Endodermal cell (in vitro differentiated cells): Measurements from ENCODE around the gene MADCAM1. TPM values are rescaled to one million over a fixed set of nuclear protein-coding genes. Genes with fewer than 3 reads are reported as not detected.
A peak's percentile ranks its signal among the peaks of the same experiment; 100 is the strongest.

Experiments
- DNase-seq: peaks from one replicate; pipeline ENCODE4 v3.0.0-alpha.2; 2017
- H3K27ac ChIP-seq: 2 replicates; pipeline ENCODE4 v1.5.1; 2013; ENCODE audit warnings: mild to moderate bottlenecking, low read depth, low read length, moderate library complexity
- H3K27me3 ChIP-seq: 2 replicates; pipeline ENCODE4 v1.6.1; 2013; ENCODE audit warnings: mild to moderate bottlenecking, low read length, moderate library complexity; ENCODE audit not compliant: insufficient read depth, control insufficient read depth, poor library complexity, severe bottlenecking
- H3K36me3 ChIP-seq: 2 replicates; pipeline ENCODE4 v1.7.0; 2013; ENCODE audit warnings: mild to moderate bottlenecking, low read length, moderate library complexity; ENCODE audit not compliant: control insufficient read depth, insufficient read depth
- H3K4me1 ChIP-seq: one replicate; pipeline ENCODE4 v1.7.0; 2013; ENCODE audit warnings: low read length; ENCODE audit not compliant: control insufficient read depth, insufficient read depth
- H3K4me3 ChIP-seq: 2 replicates; pipeline ENCODE4 v1.5.1; 2013; ENCODE audit warnings: mild to moderate bottlenecking, low read length, moderate library complexity
- H3K9ac ChIP-seq: 2 replicates; pipeline ENCODE4 v1.6.1; 2013; ENCODE audit warnings: mild to moderate bottlenecking, low read length, moderate library complexity; ENCODE audit not compliant: poor library complexity, severe bottlenecking; ENCODE audit errors: extremely low read depth
- H3K9me3 ChIP-seq: 2 replicates; pipeline ENCODE4 v1.6.1; 2013; ENCODE audit warnings: mild to moderate bottlenecking, low read length, moderate library complexity; ENCODE audit not compliant: control insufficient read depth
- H3K27ac Mint-ChIP-seq: 2 replicates; pipeline ENCODE4 v1.8.0; 2020; ENCODE audit warnings: mixed read lengths
- H3K27me3 Mint-ChIP-seq: 2 replicates; pipeline ENCODE4 v1.8.0; 2021; ENCODE audit warnings: mild to moderate bottlenecking, mixed read lengths; ENCODE audit not compliant: insufficient read depth
- H3K36me3 Mint-ChIP-seq: 2 replicates; pipeline ENCODE4 v1.8.0; 2020; ENCODE audit warnings: low read depth, mixed read lengths
- H3K4me1 Mint-ChIP-seq: 2 replicates; pipeline ENCODE4 v1.8.0; 2020; ENCODE audit warnings: mixed read lengths
- H3K4me3 Mint-ChIP-seq: 2 replicates; pipeline ENCODE4 v1.8.0; 2020; ENCODE audit warnings: mild to moderate bottlenecking, moderate library complexity, mixed read lengths
- H3K9me3 Mint-ChIP-seq: 2 replicates; pipeline ENCODE4 v1.8.0; 2020; ENCODE audit warnings: mild to moderate bottlenecking, mixed read lengths
- WGBS, 2 experiments: methylation state at CpG; one replicate each; pipeline versions ENCODE4 v1.1.5 to v1.1.7; 2013; ENCODE audit warnings: missing lambda C conversion rate in 2 of 2, mixed read lengths in 1 of 2; ENCODE audit not compliant: insufficient coverage in 1 of 2, insufficient read length in 1 of 2; 5-methylcytosine and 5-hydroxymethylcytosine counted together
- total RNA-seq, 2 donors: library from RNA; stranded (reverse); fragmentation: NEBNext Ultra II Directional in 1 of 2; extraction: Animal tissue kit (Norgen Biotek cat#: 25700) in 1 of 2; gene quantifications; 2 replicates in 1 of 2; 3 replicates in 1 of 2; pipeline ENCODE4 v1.2.1, GENCODE V29; 2021
- TF ChIP-seq, protein P1 (sequence below): fragments of 200-600 bp; sonication (generic); conservative IDR thresholded peaks from 2 replicates; pipeline ENCODE4 v1.5.0; 2021; ENCODE audit warnings: antibody characterized with exemption, mild to moderate bottlenecking

MADCAM1 gene
- total RNA-seq, 2 donors from 2014 or later: 0.46 to 1.5 TPM

DNA sequence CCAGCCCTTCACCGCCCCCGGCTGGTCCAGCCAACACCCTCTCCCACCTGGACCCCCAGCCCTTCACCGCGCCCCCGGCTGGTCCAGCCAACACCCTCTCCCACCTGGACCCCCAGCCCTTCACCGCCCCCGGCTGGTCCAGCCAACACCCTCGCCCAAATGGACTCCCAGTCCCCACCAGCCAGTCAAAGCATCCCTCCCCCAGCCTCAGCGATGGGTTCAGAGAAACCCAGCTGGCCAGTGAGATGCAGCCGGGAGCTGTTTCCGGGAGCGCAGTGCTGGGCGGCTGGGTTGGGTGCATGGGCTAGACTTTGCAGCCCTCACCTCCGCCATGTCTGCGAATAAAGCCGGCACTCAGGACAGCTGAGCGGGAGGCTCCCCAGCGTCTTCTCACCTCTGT, 28.7 kb downstream of the MADCAM1 start:
- Mint-ChIP-seq H3K27me3 (peaks cover 33% of the 10 kb centered on the region), H3K4me1 (no peaks in the 10 kb centered on the region), H3K36me3 (peaks cover 1% of the 10 kb centered on the region), H3K27ac (no peak overlapping the region), H3K9me3 (no peaks in the 10 kb centered on the region), H3K4me3 (no peak overlapping the region)
- H3K36me3 ChIP-seq: no peaks in the 10 kb centered on the region
- no peak for DNase-seq
- no peaks in the 10 kb centered on the region for H3K9me3 ChIP-seq
- TF ChIP-seq, protein P1, sequence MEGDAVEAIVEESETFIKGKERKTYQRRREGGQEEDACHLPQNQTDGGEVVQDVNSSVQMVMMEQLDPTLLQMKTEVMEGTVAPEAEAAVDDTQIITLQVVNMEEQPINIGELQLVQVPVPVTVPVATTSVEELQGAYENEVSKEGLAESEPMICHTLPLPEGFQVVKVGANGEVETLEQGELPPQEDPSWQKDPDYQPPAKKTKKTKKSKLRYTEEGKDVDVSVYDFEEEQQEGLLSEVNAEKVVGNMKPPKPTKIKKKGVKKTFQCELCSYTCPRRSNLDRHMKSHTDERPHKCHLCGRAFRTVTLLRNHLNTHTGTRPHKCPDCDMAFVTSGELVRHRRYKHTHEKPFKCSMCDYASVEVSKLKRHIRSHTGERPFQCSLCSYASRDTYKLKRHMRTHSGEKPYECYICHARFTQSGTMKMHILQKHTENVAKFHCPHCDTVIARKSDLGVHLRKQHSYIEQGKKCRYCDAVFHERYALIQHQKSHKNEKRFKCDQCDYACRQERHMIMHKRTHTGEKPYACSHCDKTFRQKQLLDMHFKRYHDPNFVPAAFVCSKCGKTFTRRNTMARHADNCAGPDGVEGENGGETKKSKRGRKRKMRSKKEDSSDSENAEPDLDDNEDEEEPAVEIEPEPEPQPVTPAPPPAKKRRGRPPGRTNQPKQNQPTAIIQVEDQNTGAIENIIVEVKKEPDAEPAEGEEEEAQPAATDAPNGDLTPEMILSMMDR: no peak
- H3K9ac ChIP-seq: no peak overlapping the region
- H3K27ac ChIP-seq: no peak overlapping the region
- H3K4me1 ChIP-seq: no peaks in the 10 kb centered on the region
- WGBS, 2 experiments: 67 to 80% methylated on average over 10 to 13 of the region's 18 CpGs
- H3K4me3 ChIP-seq: no peak overlapping the region
- no peaks in the 10 kb centered on the region for H3K27me3 ChIP-seq

DNA sequence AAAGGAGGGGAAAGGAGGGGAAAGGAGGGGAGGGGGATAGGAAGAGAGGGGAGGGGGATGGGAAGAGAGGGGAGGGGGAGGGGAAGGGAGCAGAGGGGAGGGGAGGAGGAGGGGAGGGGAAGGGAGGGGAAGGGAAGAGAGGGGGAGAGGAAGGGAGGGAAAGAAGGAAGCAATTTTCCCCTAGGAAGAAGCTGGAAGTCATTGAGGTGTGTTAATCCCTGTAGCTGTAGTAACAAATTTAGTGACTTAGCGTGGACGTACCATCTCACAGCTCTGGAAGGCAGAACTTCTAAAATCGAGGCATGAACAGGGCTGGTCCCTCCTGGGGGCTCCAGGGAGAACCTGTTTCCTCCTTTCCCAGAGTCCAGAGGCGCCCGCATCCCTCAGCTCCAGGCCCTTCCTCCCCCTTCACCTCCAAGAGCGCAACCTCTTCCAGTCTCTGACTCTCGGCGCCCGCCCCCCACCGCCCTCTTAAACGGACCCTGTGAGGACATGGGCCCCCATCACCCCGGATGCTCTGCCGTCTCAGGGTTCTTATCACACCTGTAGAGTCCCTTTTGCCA, 29.7 kb downstream of the MADCAM1 start:
- DNase-seq: no peak
- Histone ChIP-seq H3K9ac (no peak overlapping the region), H3K4me3 (no peak overlapping the region), H3K36me3 (no peaks in the 10 kb centered on the region), H3K27me3 (no peaks in the 10 kb centered on the region), H3K9me3 (no peaks in the 10 kb centered on the region), H3K4me1 (no peaks in the 10 kb centered on the region), H3K27ac (no peak overlapping the region)
- TF ChIP-seq, protein P1: no peak
- H3K36me3 Mint-ChIP-seq: no peaks in the 10 kb centered on the region
- H3K4me1 Mint-ChIP-seq: no peaks in the 10 kb centered on the region
- H3K4me3 Mint-ChIP-seq: no peak overlapping the region
- H3K9me3 Mint-ChIP-seq: no peaks in the 10 kb centered on the region
- 69 to 80% methylated on average over 6 to 13 of the region's 13 CpGs for WGBS, 2 experiments
- H3K27me3 Mint-ChIP-seq: peaks cover 26% of the 10 kb centered on the region
- H3K27ac Mint-ChIP-seq: no peak overlapping the region

DNA sequence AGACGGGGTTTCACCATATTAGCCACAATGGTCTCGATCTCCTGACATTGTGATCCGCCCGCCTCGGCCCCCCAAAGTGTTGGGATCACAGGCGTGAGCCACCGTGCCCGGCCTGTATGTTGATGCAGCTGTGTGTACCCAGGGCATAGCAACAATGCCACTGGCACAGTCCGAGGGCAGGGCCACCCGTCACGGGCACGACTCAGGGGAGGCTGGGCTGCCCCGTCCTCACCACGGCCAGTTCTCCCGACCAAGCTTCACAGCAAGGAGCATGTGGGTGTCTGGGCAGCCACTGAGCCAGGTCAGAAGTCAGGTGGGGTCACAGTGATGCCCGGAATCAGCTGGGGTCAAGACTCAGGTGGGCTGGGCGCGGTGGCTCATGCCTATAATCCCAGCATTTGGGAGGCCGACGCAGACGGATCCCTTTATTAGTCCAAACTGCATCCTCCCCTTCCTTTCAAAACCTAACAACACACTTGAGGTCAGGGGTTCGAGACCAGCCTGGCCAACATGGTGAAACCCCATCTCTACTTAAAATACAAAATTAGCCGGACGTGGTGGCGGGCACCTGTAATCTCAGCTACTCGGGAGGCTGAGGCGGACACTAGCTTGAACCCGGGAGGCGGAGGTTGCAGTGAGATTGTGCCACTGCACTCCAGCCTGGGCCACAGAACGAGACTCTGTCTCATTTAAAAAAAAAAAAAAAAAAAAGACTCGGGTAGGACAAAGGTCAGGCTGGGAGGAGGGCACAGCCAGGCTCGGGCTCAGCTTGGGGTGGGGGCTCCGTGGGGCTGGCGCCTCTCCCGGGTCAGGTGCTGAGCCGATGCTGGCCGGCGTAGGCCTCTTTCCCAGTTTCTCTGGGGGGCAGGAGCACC, 34.1 kb downstream of the MADCAM1 start:
- peaks cover 6% of the 10 kb centered on the region for H3K27me3 Mint-ChIP-seq
- TF ChIP-seq, protein P1: no peak
- peaks cover 2% of the 10 kb centered on the region for H3K36me3 Mint-ChIP-seq

More for the DNA sequence above, 34.1 kb downstream of the MADCAM1 start:
- Mint-ChIP-seq H3K9me3 (no peaks in the 10 kb centered on the region), H3K4me3 (peak overlapping the region; percentile 70), H3K4me1 (peaks cover 2% of the 10 kb centered on the region), H3K27ac (no peak overlapping the region)
- Histone ChIP-seq H3K4me1 (peaks cover 6% of the 10 kb centered on the region), H3K4me3 (peak overlapping the region; percentile 76), H3K9ac (no peak overlapping the region), H3K9me3 (no peaks in the 10 kb centered on the region), H3K36me3 (peaks cover 7% of the 10 kb centered on the region), H3K27me3 (no peaks in the 10 kb centered on the region), H3K27ac (peak overlapping the region; percentile 84)
- no peak for DNase-seq
- WGBS, 2 experiments: 75 to 91% methylated on average over 22 to 38 of the region's 38 CpGs
